Activated CD4-positive, alpha-beta T cell treated with anti-CD3 and anti-CD28 coated beads, Interleukin-2, amount 50 U/mL, for 16 hours (primary cell): Measurements from ENCODE around the gene SPNS3.

Experiments
- DNase-seq: peaks from one replicate; pipeline ENCODE4 v3.0.0-alpha.2; 2020

SPNS3 gene

GRCh38 chr17:4474093-4474492 is 40.4 kb downstream of the SPNS3 start:
- DNase-seq = no peak

- DNase-seq = no peak
Observed at GRCh38 chr17:4475001-4475400, 41.3 kb downstream of the SPNS3 start.

- DNase-seq = no peak
Observed at GRCh38 chr17:4475463-4475862, 41.7 kb downstream of the SPNS3 start.

GRCh38 chr17:4476017-4476416 is 42.3 kb downstream of the SPNS3 start:
- no peak for DNase-seq

- no peak for DNase-seq
Observed at GRCh38 chr17:4476511-4477070, 42.9 kb downstream of the SPNS3 start.

DNA sequence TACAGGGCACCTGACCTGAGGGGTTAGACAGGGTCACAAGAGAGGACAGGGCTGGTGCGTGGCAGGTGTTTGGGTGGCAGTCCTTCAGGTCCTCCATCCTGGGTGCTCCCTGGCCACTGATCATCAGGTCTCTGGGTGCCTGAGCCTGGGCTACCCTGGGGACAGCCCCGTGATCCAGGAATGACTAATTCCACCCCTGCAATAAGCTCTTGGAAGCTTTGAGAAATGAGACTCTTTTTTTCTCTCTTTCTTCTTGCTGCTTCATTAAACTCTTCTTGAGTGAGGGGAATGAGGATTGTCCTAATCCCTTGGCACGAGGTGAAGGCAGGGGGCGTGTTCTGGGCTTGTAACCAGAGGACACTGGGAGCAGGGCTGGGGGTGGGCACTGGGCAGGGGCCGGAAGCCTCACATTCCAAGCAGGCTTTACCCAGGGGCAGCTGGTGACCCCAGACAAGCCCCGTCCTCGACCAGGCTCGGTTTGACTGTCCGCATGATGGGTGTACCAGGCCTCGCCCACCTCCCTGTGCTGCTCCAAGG is 43.6 kb downstream of the SPNS3 start:
- DNase-seq = no peak

DNA sequence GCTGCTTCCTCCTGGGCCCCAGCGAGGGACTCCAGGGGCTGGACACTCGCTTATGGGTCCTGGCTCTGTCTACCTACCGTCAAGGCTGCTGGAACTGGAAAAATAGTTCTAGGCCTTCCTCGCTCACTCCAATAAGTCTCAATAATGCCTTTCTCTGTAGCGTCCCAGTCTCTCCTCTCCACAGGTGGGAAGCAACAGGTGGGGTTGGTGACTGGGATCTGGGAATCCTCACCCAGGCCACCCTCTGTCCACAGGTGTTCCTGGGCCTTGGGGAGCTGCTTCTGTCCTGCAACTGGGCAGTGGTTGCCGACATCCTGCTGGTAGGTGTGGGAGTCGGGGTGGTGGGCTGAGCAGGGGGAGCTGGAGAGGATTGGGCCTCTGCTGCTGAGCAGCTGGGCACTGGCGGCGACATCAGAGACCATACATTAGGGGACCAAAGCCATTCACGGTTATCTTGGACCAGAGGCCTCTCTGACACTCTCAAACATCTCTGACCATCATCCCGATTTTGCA is 44.6 kb downstream of the SPNS3 start:
- no peak for DNase-seq

DNA sequence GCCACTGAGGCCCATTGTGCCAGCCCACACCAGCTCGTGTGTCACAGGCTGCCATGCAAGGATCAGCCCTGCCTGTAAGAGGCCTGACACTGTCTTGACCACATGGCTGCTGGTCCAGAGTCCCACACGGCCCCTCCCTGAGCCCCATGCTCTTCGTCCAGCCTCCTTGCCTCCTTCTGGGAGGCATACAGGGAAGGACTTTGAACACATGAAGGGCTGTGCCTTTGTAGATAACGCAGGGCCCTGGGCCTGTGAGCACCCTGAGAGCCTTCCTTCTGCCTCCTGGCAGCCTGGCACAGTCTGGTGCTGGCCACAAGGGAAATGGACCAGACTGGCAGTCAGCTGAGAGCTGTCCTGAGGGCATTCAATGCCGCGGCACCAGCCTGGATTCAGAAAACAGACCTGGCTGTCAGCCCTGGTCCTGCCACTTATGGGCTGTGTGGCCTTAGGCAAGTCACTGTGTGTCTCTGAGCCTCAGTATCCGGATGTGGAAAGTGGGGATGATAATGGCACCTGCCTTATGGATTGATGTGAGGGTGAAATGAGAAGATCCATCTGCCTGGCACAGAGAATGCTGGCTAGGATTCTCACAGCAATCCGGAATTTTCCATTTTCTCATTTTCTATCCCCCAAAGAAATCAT is 45.7 kb downstream of the SPNS3 start:
- DNase-seq = no peak

DNA sequence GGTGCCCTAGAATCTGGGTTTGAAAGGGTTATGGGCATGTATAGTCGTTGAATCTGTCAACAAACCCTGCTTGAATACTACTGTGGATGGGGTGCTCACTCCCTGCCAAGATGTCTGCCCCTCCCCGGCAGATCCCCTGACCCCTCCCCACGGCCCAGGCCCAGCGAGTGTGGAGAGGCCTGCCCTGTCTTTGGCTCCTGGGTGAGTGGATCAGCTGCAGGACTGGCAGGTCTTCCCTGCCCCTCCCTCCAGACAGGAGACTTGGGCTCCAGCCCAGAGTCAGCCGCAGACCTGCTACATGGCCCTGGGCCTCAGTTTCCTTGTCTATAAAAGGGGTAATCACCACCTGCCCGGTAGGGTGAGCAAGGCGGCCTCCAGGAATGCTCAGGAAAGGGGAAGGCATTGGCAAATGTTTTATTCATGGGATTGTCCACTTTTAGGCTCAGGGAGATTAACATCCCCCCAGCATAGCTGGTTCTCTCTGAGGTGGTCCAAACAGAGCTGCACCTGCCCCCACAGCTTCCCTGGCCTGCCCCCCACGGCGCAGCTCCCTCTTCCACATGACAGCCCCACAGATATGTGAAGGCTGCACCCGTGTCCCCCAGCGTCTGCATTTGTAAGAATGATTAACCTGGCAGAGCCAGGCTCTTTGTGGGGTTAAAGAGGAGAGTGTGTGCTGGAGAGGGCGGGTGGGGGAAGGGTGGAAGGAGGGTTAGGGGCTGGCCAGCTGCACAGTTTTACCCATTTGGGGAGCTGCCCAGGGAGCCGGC is 46.4 kb downstream of the SPNS3 start:
- no peak for DNase-seq

GRCh38 chr17:4480929-4481898 is 47.5 kb downstream of the SPNS3 start:
- peak; percentile 46 for DNase-seq

GRCh38 chr17:4482338-4483011 is 48.7 kb downstream of the SPNS3 start:
- no peak for DNase-seq

- DNase-seq = no peak
Observed at GRCh38 chr17:4483012-4483840, 49.5 kb downstream of the SPNS3 start.

GRCh38 chr17:4485676-4486646 is 52.2 kb downstream of the SPNS3 start:
- peak; percentile 46 for DNase-seq

- no peak for DNase-seq
Observed at GRCh38 chr17:4487296-4487695, 53.6 kb downstream of the SPNS3 start.

GRCh38 chr17:4487820-4488716 is 54.3 kb downstream of the SPNS3 start:
- no peak for DNase-seq

- no peak for DNase-seq
Observed at GRCh38 chr17:4488989-4489595, 55.4 kb downstream of the SPNS3 start.

- no peak for DNase-seq
Observed at GRCh38 chr17:4490109-4490591, 56.4 kb downstream of the SPNS3 start.

GRCh38 chr17:4490637-4491061 is 56.9 kb downstream of the SPNS3 start:
- no peak for DNase-seq
